ENCODE data around the gene RFNG.
A peak's percentile ranks its signal among the peaks of the same experiment; 100 is the strongest.

Gene RFNG

GRCh38 chr17:82025401-82026107 is 26.1 kb downstream of the RFNG start:
- no peak for DNase-seq (ENCODE audit: low read depth, low spot score)

DNA sequence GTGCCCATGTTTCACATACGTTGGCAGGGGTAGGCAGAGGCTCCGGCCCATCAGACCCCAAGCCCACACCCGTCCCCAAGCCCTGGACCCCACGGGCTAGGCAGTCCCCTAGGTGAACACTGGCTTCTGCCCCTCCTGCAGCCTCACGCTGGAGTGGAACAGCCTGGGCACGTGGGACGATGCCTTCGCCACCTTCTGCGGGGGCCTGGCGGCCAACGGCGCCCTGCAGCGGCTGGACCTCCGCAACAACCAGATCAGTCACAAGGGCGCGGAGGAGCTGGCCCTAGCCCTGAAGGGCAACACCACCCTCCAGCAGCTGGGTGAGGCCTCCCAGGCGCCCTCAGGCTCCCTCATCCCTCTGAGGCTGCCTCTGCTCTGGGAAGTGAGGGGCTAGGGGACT is 26.8 kb downstream of the RFNG start:
- no peak for DNase-seq (ENCODE audit: low read depth, low spot score)

DNA sequence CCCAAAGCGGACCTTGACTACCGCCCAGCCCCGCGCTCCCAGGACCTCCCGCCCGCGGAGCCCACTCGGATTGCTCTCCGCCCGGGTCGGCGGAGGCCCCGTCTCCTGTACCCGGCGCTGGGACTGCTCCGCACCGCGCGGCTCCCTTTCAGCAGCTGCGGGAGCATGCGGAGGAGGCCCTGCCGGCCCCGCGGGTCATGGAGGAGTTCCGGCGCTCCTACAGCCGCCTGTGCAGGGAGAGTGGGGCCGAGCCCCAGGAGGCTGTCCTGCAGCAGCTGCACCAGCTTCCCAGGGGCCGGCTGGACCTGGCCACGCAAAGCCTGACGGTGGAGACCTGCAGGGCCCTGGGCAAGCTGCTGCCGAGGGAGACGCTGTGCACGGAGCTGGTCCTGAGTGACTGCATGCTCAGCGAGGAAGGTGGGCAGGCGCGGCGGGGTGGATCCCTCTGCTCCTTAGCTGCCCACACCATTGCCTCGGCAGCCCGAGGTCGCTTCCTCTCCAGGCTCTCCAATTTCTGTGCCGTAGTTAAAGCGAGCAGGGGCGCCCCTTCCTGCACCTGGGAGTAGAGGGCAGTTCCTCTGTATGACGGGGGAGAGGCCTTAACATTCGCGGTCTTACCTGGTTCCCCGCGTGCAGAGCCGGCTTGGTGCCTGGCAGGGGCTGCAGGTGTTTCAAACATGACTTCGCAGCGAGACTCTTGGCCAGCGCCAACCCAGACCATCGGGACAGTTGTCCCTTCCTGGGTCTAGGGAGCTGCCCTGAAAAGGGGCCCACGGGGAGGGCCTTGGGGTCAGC is 28.0 kb downstream of the RFNG start:
- DNase-seq (ENCODE audit: low read depth, low spot score) = no peak

- peak; percentile 94 for DNase-seq (ENCODE audit: low read depth, low spot score)
Measured at GRCh38 chr17:82022981-82023446, 28.6 kb downstream of the RFNG start, which contains the start of gene LRRC45. TSS of gene LRRC45 (plus strand) at chr17:82023305. CDS start at chr17:82023644, 339 bp downstream.

DNA sequence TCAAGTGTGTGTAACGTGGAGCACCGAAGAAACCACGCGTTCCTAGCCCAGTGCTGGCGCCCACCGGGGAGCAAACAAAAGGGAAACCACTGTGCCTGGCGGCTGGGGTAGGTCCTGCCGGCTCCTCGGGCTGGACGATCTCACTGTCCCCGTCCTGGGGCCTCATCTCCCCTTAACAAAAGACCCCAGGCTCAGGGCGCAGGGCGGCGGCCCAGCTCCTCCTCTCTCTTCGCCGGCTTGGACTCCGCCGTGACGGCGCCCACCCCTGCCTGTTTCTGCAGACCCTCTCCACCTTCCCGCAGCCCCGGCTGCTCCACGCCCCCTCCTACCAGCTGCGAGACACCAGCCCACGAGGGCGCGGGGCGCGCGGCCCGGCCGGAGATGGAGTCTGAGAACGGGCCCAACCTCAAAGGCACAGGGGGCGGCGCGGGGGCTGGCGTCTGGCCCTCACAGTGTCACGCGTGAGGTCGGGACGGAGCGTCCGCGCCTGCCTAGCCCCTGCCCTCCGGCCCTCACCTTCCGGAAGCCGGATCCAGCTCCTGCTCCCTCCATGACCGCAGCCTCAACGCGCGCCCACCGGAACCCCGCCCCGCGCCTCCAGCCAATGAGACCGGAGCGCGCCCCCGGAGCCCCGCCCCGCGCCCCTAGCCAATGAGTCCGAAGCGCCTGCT is 29.2 kb downstream of the RFNG start, which contains the start of gene CENPX:
Gene CENPX (minus strand): TSS at position 569 of the 671 bp plus-strand sequence. CDS start 17 bp downstream, at position 552.
- no peak for DNase-seq (ENCODE audit: low read depth, low spot score)

- DNase-seq (ENCODE audit: low read depth, low spot score) = no peak
Measured at GRCh38 chr17:82021900-82022309, 29.7 kb downstream of the RFNG start.

- no peak for DNase-seq (ENCODE audit: low read depth, low spot score)
Measured at GRCh38 chr17:82021107-82021899, 30.3 kb downstream of the RFNG start.

GRCh38 chr17:82020572-82021106 is 31.0 kb downstream of the RFNG start:
- no peak for DNase-seq (ENCODE audit: low read depth, low spot score)

DNA sequence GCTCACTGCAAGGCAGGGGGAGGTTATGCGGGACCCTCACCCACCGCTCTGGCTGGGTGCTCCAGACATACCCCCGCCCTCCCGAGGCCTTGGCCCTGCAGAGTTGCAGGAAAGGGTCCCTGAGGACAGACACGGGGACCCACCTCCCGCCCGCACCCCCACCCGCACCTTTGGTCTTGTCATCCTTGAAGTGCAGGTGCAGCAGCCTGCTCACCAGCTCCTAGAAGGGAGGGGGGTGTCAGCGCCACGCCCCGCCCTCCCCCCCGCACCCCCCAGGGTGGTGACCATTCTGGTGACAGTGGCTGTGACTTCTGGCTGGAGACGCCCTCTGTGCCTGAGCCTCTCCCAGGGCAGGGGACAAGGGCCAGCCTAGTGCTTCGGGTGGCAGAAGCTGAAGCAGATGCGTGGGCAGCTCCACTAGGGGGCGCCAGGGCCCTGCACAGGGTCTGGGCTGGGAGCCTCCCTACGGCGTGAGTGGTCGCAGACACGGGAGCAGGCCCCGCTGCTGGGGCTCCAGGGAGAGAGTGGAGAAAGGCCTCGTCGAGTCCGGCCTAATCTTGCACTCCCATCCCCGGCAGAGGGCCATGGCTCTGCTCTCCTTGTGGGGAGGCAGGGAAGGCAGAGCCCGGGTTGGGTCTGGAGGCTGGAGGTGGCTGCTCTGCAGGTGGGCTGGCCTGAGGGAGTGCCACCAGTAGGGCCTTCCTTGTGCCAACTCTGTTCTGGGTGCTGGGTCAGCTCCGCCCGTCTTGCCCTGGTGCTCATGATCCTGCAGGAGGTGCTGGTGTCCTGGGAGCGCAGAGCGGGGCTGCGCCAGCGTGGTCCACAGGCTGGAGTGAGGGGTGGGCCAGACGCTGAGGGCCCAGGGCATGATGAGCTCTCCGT is 31.7 kb downstream of the RFNG start:
- no peak for DNase-seq (ENCODE audit: low read depth, low spot score)

GRCh38 chr17:82018989-82019689 is 32.5 kb downstream of the RFNG start:
- no peak for DNase-seq (ENCODE audit: low read depth, low spot score)

DNA sequence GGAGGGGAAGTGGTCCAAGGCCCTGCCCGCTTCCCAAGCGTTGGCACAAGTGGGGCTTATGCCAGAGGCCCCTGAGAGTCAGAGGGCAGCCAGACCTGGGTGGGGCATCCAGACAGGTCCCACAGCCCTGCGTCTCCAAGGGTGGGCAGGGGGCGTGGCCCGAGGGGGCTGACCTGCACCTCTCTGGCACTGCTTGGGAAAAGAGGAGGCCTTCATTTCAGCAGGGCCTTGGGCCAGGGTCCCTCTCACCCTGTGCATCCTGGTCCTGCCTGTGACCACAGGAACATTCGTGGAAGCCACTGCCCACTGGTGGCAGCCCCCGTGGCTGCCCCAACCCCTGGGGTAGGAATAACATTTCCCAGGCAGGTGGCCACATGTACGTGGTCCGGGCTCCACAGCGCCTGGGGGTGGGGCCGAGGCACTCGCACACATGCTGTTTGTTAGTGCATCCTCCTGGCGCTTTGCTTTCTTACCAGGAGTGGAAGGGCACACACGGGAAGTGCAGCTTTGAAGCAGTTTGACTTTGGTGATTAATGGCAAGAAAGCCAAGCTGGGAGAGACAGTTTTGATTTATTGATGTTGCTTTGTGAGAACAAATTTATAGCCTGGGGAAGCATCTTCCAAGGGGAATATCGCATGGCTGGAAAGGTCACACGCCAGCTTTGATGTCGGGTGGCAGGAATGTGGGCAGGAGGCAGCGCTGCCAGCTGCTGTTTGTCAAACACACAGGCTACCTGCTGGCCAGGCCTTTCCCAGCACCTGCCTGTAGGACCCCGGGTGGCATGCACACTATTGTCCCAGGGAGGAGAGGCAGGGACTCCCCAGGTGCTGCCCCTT is 33.2 kb downstream of the RFNG start:
- DNase-seq (ENCODE audit: low read depth, low spot score) = no peak

GRCh38 chr17:82017612-82018151 is 33.9 kb downstream of the RFNG start:
- no peak for DNase-seq (ENCODE audit: low read depth, low spot score)

DNA sequence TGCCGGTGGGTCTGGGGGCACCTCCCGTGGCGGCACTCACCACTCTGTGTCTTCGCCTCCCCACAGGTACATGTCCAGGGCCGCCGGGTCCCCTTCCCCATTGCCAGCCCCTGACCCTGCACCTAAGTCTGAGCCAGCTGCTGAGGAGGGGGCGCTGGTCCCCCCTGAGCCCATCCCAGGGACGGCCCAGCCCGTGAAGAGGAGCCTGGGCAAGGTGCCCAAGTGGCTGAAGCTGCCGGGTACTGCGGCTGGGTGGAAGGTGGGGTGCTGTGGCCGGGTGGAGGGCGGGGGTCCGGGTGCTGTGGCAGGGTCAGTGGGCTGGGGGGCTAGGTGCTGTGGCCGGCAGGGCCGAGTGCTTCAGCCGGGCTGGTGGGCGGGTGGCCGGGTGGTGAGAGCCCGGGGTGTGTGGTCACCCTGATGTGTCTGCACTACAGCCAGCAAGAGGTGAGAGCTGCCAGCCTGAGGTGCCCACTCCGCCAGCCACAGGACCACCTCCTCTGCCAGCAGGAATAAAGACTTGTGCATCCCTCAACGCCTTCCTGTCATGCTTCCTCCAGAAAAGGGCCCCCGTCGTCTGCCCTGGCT is 34.6 kb downstream of the RFNG start:
- DNase-seq (ENCODE audit: low read depth, low spot score) = no peak

DNA sequence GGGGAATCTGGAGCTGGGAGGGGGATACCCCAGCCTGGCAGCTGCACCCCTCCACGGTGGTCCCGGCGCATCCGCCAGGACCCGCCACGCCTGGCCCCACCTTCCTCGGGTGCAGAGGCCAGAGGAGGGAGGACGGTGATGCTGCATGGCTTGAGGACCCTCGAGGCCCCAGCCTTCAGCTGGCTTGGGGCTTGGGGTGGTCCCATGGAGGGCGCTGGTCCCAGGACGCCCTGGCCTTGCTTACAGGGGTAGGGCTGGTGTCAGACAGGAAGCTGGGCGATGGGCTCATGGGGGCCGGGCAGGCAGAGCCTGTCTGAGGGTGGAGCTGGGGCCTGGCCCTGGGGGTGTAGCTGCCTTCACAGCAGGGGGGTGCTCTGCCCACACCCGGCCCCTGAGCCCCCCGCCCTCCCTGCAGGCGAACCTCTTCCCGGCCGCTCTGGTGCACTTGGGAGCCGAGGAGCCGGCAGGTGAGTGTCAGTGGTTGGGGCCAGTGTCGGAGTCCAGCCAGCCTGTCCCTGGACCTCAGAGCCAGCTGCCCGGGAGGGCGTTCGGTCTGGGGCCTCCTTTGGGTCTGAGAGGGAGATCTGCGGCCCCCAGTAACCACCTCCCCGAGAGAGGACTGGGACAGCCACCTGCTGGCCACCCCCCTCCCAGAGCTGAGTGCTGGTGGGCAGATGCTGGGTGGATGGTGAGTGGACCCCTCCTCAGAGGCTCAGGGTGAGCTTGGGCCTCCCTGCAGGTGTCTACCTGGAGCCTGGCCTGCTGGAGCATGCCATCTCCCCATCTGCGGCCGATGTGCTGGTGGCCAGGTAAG is 35.3 kb downstream of the RFNG start:
- no peak for DNase-seq (ENCODE audit: low read depth, low spot score)

DNA sequence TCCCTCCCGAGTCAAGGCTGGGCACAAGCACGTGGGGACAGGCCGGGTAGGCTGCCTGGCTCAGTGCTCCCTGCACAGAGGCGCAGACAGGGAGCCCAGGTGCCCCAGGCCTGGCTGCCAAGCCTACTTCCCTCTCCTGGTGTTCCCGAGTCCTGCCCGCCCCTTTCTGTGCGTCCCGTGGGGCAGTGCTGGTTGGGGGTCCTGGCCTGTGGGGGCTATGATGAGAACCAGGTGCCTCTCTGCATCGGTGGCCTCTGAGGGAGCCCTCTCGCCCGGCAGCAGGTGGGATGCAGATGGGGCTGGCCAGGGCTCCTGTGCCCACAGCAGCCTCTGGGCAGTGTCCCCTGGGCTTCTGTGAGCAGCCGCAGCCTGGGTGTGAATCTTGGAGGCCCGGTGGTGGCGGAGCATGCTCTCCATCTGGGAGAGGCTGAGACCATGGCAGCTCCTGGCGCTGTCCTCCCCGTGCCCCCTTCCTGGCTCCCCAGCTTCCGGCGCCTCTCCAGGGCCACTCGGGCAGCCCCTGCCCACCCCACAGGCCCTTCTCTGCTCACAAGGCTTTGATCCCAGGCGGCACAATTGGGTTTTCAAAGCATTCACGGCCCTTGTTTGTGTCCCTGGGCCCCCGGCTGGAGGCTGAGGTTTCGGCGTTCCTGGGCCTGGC is 36.2 kb downstream of the RFNG start:
- DNase-seq (ENCODE audit: low read depth, low spot score) = no peak

DNA sequence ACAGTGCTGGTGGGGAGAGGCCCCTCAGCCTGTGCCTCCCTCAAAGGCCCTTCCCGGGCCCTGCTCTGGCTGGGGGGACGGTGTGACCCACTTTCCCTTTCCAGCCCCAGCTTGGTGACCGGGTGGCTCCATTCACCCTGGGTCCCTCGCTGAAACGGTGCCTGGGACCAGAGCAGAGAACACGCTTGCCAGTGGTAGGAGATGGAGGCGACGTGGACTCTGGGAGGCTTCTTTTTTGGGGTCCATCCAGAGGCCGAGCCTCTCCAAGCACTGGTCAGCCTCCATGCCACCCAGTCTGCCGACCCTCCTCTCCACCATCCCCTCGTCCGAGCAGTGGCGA is 36.7 kb downstream of the RFNG start:
- DNase-seq (ENCODE audit: low read depth, low spot score) = no peak

DNA sequence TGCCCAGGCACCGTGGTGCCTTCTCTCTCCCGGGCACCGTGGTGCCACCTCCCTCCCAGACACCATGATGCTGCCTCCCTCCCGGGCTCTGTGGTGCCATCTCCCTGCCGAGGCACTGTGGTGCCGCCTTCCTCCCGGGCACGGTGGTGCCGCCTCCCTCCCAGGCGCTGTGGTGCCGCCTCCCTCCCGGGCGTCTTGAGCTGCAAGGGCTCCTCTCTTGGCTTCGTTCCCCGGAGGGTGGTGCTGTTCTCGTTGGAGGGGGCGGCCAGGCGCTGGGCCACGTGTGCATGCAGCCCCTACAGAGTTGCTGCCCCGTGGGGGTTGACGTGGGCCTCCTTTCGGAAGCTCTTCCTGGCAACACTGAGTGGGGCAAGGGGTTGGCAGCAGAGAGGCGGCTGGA is 37.2 kb downstream of the RFNG start:
- DNase-seq (ENCODE audit: low read depth, low spot score) = no peak

Data from iPS DF 19.7 (cell line).